Keratinocyte (primary cell): ENCODE measurements around the gene ARL6. TPM values are rescaled to one million over a fixed set of nuclear protein-coding genes. Genes with fewer than 3 reads are reported as not detected.

Source experiments
- DNase-seq: peaks from one replicate; pipeline ENCODE4 v3.0.0-alpha.2; 2011; ENCODE audit warnings: low read depth, missing footprints, low spot score
- FAIRE-seq: peaks from 2 replicates; lab custom pipeline; 2011; peaks lifted over from hg19 to GRCh38; lab: Jason Lieb, UNC
- H2AFZ ChIP-seq: 2 replicates; pipeline ENCODE4 v1.6.0; 2012; ENCODE audit warnings: low read length, control low read depth, inconsistent platforms; ENCODE audit not compliant: control insufficient read depth
- H3K27ac ChIP-seq: 2 replicates; pipeline ENCODE4 v1.5.1; 2011; ENCODE audit warnings: low read length; ENCODE audit not compliant: control insufficient read depth, insufficient read depth
- H3K27me3 ChIP-seq: 3 replicates; pipeline ENCODE4 v1.6.0; 2011; ENCODE audit warnings: low read length; ENCODE audit not compliant: control insufficient read depth, insufficient read depth; ENCODE audit errors: extremely low read depth
- H3K36me3 ChIP-seq, 2 experiments: 2 replicates in 1 of 2; 3 replicates in 1 of 2; pipeline ENCODE4 v1.5.1; 2011; ENCODE audit warnings: low read length in 2 of 2, mild to moderate bottlenecking in 1 of 2; ENCODE audit not compliant: control insufficient read depth in 2 of 2, insufficient read depth in 2 of 2; ENCODE audit errors: extremely low read depth in 1 of 2
- H3K4me1 ChIP-seq: 3 replicates; pipeline ENCODE4 v1.5.1; 2011; ENCODE audit warnings: low read length; ENCODE audit not compliant: control insufficient read depth, insufficient read depth; ENCODE audit errors: extremely low read depth
- H3K4me2 ChIP-seq: 3 replicates; pipeline ENCODE4 v1.6.0; 2011; ENCODE audit warnings: low read depth, low read length; ENCODE audit not compliant: control insufficient read depth, insufficient read depth; ENCODE audit errors: extremely low read depth
- H3K4me3 ChIP-seq, 3 experiments: fragments of 200-600 bp in 1 of 3; sonication (generic) in 1 of 3; 2 replicates in 2 of 3; 3 replicates in 1 of 3; pipeline ENCODE4 v1.5.1; 2011 to 2016; ENCODE audit warnings: low read length in 3 of 3, mild to moderate bottlenecking in 3 of 3, control low read depth in 2 of 3, inconsistent platforms in 1 of 3, low read depth in 1 of 3, mixed read lengths in 1 of 3, mixed run types in 1 of 3, moderate library complexity in 1 of 3; ENCODE audit not compliant: control insufficient read depth in 2 of 3, insufficient read depth in 2 of 3; ENCODE audit errors: extremely low read depth in 1 of 3
- H3K79me2 ChIP-seq: 2 replicates; pipeline ENCODE4 v1.6.0; 2012; ENCODE audit warnings: low read length; ENCODE audit not compliant: control insufficient read depth, insufficient read depth
- H3K9ac ChIP-seq: 3 replicates; pipeline ENCODE4 v1.6.0; 2011; ENCODE audit warnings: low read length; ENCODE audit not compliant: control insufficient read depth, insufficient read depth; ENCODE audit errors: extremely low read depth
- H3K9me1 ChIP-seq: 3 replicates; pipeline ENCODE4 v1.6.0; 2011; ENCODE audit warnings: low read length; ENCODE audit not compliant: control insufficient read depth, insufficient read depth; ENCODE audit errors: extremely low read depth
- H3K9me3 ChIP-seq: 2 replicates; pipeline ENCODE4 v1.5.1; 2012; ENCODE audit warnings: low read depth, low read length; ENCODE audit not compliant: control insufficient read depth
- H4K20me1 ChIP-seq: 3 replicates; pipeline ENCODE4 v1.6.0; 2011; ENCODE audit warnings: low read length; ENCODE audit not compliant: control insufficient read depth, insufficient read depth; ENCODE audit errors: extremely low read depth
- CTCF ChIP-seq, 3 experiments: IDR thresholded peaks in 1 of 3; conservative IDR thresholded peaks in 1 of 3; optimal IDR thresholded peaks in 1 of 3; 2 replicates in 2 of 3; 3 replicates in 1 of 3; pipeline versions ENCODE3 to v1.5.1; 2011; ENCODE audit warnings: low read length in 3 of 3, mild to moderate bottlenecking in 3 of 3, moderate library complexity in 2 of 3, control low read depth in 1 of 3, inconsistent platforms in 1 of 3; ENCODE audit not compliant: insufficient read depth in 2 of 3; ENCODE audit errors: extremely low read depth in 1 of 3
- EZH2 ChIP-seq: IDR thresholded peaks from one replicate; pipeline ENCODE4 v1.6.1; 2012; ENCODE audit warnings: inconsistent platforms, mild to moderate bottlenecking, low read length, moderate library complexity
- dilution Hi-C: fragments of 300-500 bp; cut with MboI; formaldehyde crosslinking; loops from one replicate; pipeline ENCODE4 v1.7.0; 2020; ENCODE audit warnings: low sequenced_read_pairs; ENCODE audit not compliant: extremely low pct_ligation_motif_present
- polyA plus RNA-seq, 5 experiments: library from polyadenylated mRNA; depleted of rRNA in 3 of 5; stranded (reverse) in 3 of 5; stranded (forward) in 1 of 5; unstranded in 1 of 5; fragments of >200 nt; gene quantifications; 1 replicate in 1 of 5; 2 replicates in 3 of 5; 3 replicates in 1 of 5; pipeline versions ENCODE4 v1.2.1 to v1.2.3, GENCODE V29; 2011 to 2012; ENCODE audit warnings: missing spikeins in 2 of 5, low read depth in 1 of 5, low replicate concordance in 1 of 5

The ARL6 gene
- polyA plus RNA-seq, 1 donor (not counting 4 experiments of a cell fraction or from before 2014, with no cell fraction given), result 8.3 TPM

DNA sequence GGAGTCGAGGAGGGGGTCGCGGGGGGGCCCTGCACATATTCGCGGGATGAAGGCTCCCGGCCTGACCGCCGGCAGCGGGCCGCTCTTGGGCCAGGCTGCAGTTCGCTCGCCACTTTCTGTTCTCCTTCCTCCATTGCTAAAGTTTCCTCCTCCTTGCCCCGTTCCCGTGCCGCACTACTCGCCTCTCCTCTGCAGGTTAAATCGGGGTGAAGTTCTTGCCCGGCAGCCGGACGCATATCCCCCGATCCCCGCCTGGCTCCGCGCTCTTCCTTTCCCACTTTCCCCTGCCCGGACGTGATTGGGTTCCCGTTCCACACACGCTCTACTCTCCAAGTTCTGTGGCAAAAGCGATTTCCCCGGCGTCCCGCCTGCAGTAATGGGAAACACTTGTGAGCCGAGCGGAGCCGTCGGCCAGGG, 57.8 kb downstream of the ARL6 start:
- Histone ChIP-seq H3K27ac (peak overlapping the region; percentile 72), H3K4me1 (peaks cover 15% of the 10 kb centered on the region), H3K27me3 (no peaks in the 10 kb centered on the region), H4K20me1 (no peaks in the 10 kb centered on the region), H3K36me3 (no peaks in the 10 kb centered on the region), H3K9ac (peak overlapping the region; percentile 86), H3K9me3 (no peaks in the 10 kb centered on the region), H2AFZ (peak overlapping the region; percentile 95), H3K4me2 (peak overlapping the region; percentile 93), H3K4me3 (peak overlapping the region; percentile 86 to 93 (median 93)), H3K79me2 (peaks cover 23% of the 10 kb centered on the region), H3K9me1 (no peaks in the 10 kb centered on the region)
- dilution Hi-C loops, result no loop called here
- FAIRE-seq, result no peak
- TF ChIP-seq CTCF (optimal IDR thresholded peaks at IDR 0.05 in 1 of 3, IDR thresholded peaks at IDR 0.05 in 1 of 3, conservative IDR thresholded peaks at IDR 0.05 in 1 of 3; ENCODE audit: extremely low read depth in 1 of 3, insufficient read depth in 2 of 3, low read length in 3 of 3) (no peak), EZH2 (no peak)
- DNase-seq, result no peak

DNA sequence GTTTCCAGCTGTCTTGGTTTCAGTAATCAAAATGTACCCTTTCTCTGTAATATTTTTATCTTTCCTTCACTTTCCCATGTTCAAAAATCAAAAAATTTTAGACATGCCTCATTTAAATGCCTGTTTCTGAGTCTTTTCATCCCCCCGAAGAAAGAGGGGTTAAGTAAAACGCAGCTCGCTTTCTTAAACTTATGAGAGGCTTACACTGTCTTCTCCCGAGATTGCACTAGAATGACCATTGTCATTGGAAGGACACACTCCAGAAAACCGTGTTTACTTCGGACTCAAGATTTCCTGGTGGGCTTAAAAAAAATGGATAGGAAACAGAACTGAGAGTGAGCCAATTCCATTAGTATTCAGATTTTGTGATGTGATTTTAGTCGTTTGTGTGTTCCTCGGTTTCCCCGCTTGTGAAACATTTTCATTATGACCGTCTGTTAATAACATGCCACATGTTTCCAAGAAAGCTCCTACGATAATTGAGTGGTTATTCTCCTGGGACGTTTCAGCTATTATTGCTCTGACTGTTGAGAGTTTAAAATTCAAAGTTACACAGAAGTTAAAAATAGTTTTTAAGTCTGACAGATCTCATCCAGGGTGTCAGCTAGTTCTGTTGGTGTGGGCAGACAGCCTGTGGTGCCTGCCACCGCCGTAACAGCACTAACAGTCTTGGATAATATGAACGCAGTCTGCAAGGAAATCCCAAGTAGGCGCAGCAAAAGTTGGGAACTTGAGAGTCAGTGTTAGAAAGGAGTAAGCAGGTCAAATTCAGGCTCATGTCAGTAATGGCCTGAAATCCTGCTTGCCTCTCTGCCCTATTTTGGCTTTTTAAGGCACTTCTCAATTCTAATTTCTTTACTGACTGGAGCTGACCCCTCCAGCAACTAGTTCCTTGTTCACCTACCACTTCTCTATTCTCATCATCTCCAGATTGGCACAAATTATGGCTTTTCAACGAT, 58.8 kb downstream of the ARL6 start:
- peak overlapping the region; percentile 86 to 93 (median 93) for H3K4me3 ChIP-seq
- peaks cover 23% of the 10 kb centered on the region for H3K79me2 ChIP-seq
- H3K9me1 ChIP-seq, result no peaks in the 10 kb centered on the region
- peak overlapping the region; percentile 86 for H3K9ac ChIP-seq
- DNase-seq (no peak), FAIRE-seq (peak; percentile 71)
- peaks cover 15% of the 10 kb centered on the region for H3K4me1 ChIP-seq
- peak overlapping the region; percentile 95 for H2AFZ ChIP-seq
- dilution Hi-C loops, result no loop called here
- no peaks in the 10 kb centered on the region for H3K9me3 ChIP-seq
- TF ChIP-seq EZH2 (no peak), CTCF (optimal IDR thresholded peaks at IDR 0.05 in 1 of 3, IDR thresholded peaks at IDR 0.05 in 1 of 3, conservative IDR thresholded peaks at IDR 0.05 in 1 of 3; ENCODE audit: extremely low read depth in 1 of 3, insufficient read depth in 2 of 3, low read length in 3 of 3) (no peak)
- H4K20me1 ChIP-seq, result no peaks in the 10 kb centered on the region
- peak overlapping the region; percentile 93 for H3K4me2 ChIP-seq
- no peaks in the 10 kb centered on the region for H3K36me3 ChIP-seq
- H3K27ac ChIP-seq, result peak overlapping the region; percentile 72
- no peaks in the 10 kb centered on the region for H3K27me3 ChIP-seq
